OCI-LY7 (cell line): ENCODE results near the gene TEKT5. TPM values are rescaled to one million over a fixed set of nuclear protein-coding genes. Genes with fewer than 3 reads are reported as not detected.

Experiments
- BruUV-seq: library from RNA; stranded (reverse); fragments of 400-500 nt; replicated peaks from 2 replicates; lab custom pipeline; 2021; lab: Mats Ljungman, UMichigan
- CTCF ChIA-PET: fragments of 300-600 bp; sonication (Branson Sonifier 250); formaldehyde crosslinking; loops from one replicate; lab custom pipeline; 2022; ENCODE audit warnings: antibody characterized with exemption; ENCODE audit not compliant: unreplicated experiment; lab: Charles Lee
- POLR2A ChIA-PET: fragments of 300-600 bp; sonication (Branson Sonifier 250); formaldehyde crosslinking; loops from one replicate; lab custom pipeline; 2022; ENCODE audit warnings: antibody characterized with exemption; lab: Charles Lee
- DNase-seq: peaks from one replicate; pipeline ENCODE4 v3.0.0-alpha.2; 2015; ENCODE audit warnings: low spot score
- H2AFZ ChIP-seq: fragments of 200-600 bp; sonication (generic), shearing (Covaris generic); 2 replicates; pipeline ENCODE4 v1.6.1; 2014; ENCODE audit warnings: mild to moderate bottlenecking, antibody characterized with exemption, low read length, moderate library complexity
- H3K27ac ChIP-seq: fragments of 200-600 bp; sonication (generic); 2 replicates; pipeline ENCODE4 v1.5.1; 2014; ENCODE audit warnings: mixed run types, low read depth, mild to moderate bottlenecking, moderate library complexity, low read length, inconsistent platforms; ENCODE audit not compliant: poor library complexity, severe bottlenecking
- H3K36me3 ChIP-seq: fragments of 200-600 bp; sonication (generic); 2 replicates; pipeline ENCODE4 v1.6.1; 2014; ENCODE audit warnings: mild to moderate bottlenecking, antibody characterized with exemption, low read length, moderate library complexity, mixed read lengths; ENCODE audit not compliant: insufficient read depth
- H3K4me1 ChIP-seq: fragments of 200-600 bp; sonication (generic); 2 replicates; pipeline ENCODE4 v1.5.1; 2014; ENCODE audit warnings: mild to moderate bottlenecking, low read length; ENCODE audit not compliant: insufficient read depth, poor library complexity, severe bottlenecking
- H3K4me2 ChIP-seq: fragments of 200-600 bp; sonication (generic); 2 replicates; pipeline ENCODE4 v1.6.1; 2014; ENCODE audit warnings: mild to moderate bottlenecking, low read length
- H3K4me3 ChIP-seq: fragments of 200-600 bp; sonication (generic); 2 replicates; pipeline ENCODE4 v1.5.1; 2014; ENCODE audit warnings: mild to moderate bottlenecking, low read depth, low read length; ENCODE audit not compliant: poor library complexity, severe bottlenecking
- H3K79me2 ChIP-seq: fragments of 200-600 bp; sonication (generic); 2 replicates; pipeline ENCODE4 v1.6.1; 2016; ENCODE audit warnings: low read depth, mild to moderate bottlenecking, low read length, moderate library complexity, mixed read lengths; ENCODE audit not compliant: insufficient read depth
- H3K9me2 ChIP-seq: fragments of 200-600 bp; sonication (generic); 2 replicates; pipeline ENCODE4 v1.6.1; 2016; ENCODE audit warnings: mild to moderate bottlenecking, low read length, mixed read lengths; ENCODE audit not compliant: insufficient read depth
- H3K9me3 ChIP-seq: fragments of 200-600 bp; sonication (generic); 2 replicates; pipeline ENCODE4 v1.6.1; 2014; ENCODE audit warnings: mild to moderate bottlenecking, mixed run types, low read length, mixed read lengths
- H4K20me1 ChIP-seq: fragments of 200-600 bp; sonication (generic); 2 replicates; pipeline ENCODE4 v1.6.1; 2014; ENCODE audit warnings: mild to moderate bottlenecking, antibody characterized with exemption, low read length, moderate library complexity, mixed read lengths; ENCODE audit not compliant: insufficient read depth
- CTCF ChIP-seq: fragments of 200-600 bp; sonication (generic); conservative IDR thresholded peaks from 2 replicates; pipeline ENCODE4 v1.5.1; 2014; ENCODE audit warnings: mild to moderate bottlenecking, antibody characterized with exemption, low read length, moderate library complexity, mixed read lengths
- EZH2phosphoT487 ChIP-seq: fragments of 200-600 bp; sonication (generic); IDR thresholded peaks from 2 replicates; pipeline ENCODE4 v1.6.1; 2018; ENCODE audit warnings: low read depth, borderline replicate concordance, mild to moderate bottlenecking, mixed run types, antibody characterized with exemption, low read length, moderate library complexity, mixed read lengths
- intact Hi-C: fragments of 100-400 bp; cut with micrococcal nuclease; formaldehyde crosslinking; loops from one replicate; pipeline ENCODE4 v1.10.0; 2022; ENCODE audit not compliant: unreplicated experiment
- total RNA-seq, 2 experiments: library from RNA; depleted of rRNA in 1 of 2; stranded (reverse); fragments of >200 nt in 1 of 2; shearing (Covaris generic) in 1 of 2; gene quantifications; 2 replicates each; pipeline ENCODE4 v1.2.3, GENCODE V29; 2014 to 2022

Gene TEKT5
- total RNA-seq, 2 experiments from 2014 or later: 0.32 to 0.74 TPM

GRCh38 chr16:10740000-10740844, 45.5 kb upstream of the TEKT5 start:
- Histone ChIP-seq H3K27ac (no peak overlapping the region), H3K4me3 (no peak overlapping the region), H3K79me2 (peaks cover 6% of the 10 kb centered on the region; the same call in 1 of the 2 replicates), H3K9me3 (no peaks in the 10 kb centered on the region), H2AFZ (no peak overlapping the region), H3K4me2 (no peak overlapping the region), H3K9me2 (no peaks in the 10 kb centered on the region), H3K4me1 (peaks cover 53% of the 10 kb centered on the region), H4K20me1 (no peaks in the 10 kb centered on the region), H3K36me3 (no peaks in the 10 kb centered on the region)
- TF ChIP-seq CTCF (no peak), EZH2phosphoT487 (no peak)
- BruUV-seq: no TSS peak
- no peak for DNase-seq
- intact Hi-C loops: loop anchor here (5.0 to 10.0 kb wide), 3 partner anchors 353 to 1645 kb away; partner anchors contain the start of genes ATF7IP2 and HAPSTR1
- POLR2A ChIA-PET: interaction anchor here (0.7 to 0.8 kb wide), 2 partner anchors 130 to 137 kb away, joined by 3 read pairs; partner anchors contain the start of gene CIITA
- CTCF ChIA-PET: interaction anchor here (0.6 kb wide), 1 partner anchor 426 kb away, joined by 3 read pairs; no protein-coding TSS in a partner anchor

GRCh38 chr16:10738231-10739077, 43.7 kb upstream of the TEKT5 start:
- peaks cover 47% of the 10 kb centered on the region for H3K4me1 ChIP-seq
- CTCF ChIA-PET: no interaction called here
- no peaks in the 10 kb centered on the region for H3K36me3 ChIP-seq
- no peaks in the 10 kb centered on the region for H3K9me3 ChIP-seq
- H3K4me2 ChIP-seq: peak overlapping the region; percentile 71
- intact Hi-C loops: loop anchor here (5.0 kb wide), 2 partner anchors 351 to 481 kb away; partner anchors contain the start of gene ATF7IP2
- no peak for TF ChIP-seq EZH2phosphoT487
- TF ChIP-seq CTCF: no peak
- BruUV-seq: no TSS peak
- no peak overlapping the region for H3K4me3 ChIP-seq
- H4K20me1 ChIP-seq: no peaks in the 10 kb centered on the region
- H2AFZ ChIP-seq: peak overlapping the region; percentile 97
- POLR2A ChIA-PET: interaction anchor here (0.6 to 1.6 kb wide), 4 partner anchors 181 to 1586 kb away, joined by 3 to 5 read pairs (median 3); no protein-coding TSS in a partner anchor
- H3K79me2 ChIP-seq: no peaks in the 10 kb centered on the region
- peak overlapping the region; percentile 62 for H3K27ac ChIP-seq
- peak; percentile 27 for DNase-seq
- H3K9me2 ChIP-seq: no peaks in the 10 kb centered on the region
